Middle frontal gyrus (tissue), 1 donor: ENCODE results near the gene CTDP1.

Experiments
- DNase-seq: peaks from one replicate; pipeline ENCODE4 v3.0.0-alpha.2; 2015; ENCODE audit warnings: low spot score; ENCODE audit errors: extremely low spot score

The CTDP1 gene

DNA sequence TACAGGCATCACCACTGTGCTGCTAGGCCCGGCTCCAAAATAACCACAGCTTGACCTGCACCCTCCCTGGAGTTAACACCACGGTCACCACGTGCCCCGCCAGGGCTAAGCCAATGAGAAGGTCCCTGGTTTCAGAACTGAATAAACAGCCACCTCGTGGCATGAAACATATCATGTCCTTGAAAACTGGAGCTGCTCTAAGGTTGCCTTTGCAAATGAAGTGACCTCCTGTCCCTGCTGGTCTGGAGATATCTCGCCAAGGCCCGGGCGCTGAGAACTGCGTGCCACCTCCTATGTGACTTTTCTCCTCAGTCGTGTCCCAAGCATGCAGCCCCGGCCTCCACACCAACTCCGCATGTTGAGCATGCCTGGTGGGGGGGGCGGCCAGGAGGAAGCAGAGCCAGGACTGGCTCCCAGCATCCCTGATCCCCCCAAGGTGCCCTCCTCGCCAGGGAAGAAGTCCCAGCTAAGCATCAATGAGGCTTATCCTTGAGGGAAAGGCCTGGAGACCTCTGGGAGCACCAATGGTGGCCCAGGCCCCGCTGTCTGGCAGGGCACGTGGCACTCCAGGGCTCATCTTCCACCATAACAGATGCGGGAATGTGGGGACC, 101.8 kb downstream of the CTDP1 start:
- DNase-seq, result no peak

DNA sequence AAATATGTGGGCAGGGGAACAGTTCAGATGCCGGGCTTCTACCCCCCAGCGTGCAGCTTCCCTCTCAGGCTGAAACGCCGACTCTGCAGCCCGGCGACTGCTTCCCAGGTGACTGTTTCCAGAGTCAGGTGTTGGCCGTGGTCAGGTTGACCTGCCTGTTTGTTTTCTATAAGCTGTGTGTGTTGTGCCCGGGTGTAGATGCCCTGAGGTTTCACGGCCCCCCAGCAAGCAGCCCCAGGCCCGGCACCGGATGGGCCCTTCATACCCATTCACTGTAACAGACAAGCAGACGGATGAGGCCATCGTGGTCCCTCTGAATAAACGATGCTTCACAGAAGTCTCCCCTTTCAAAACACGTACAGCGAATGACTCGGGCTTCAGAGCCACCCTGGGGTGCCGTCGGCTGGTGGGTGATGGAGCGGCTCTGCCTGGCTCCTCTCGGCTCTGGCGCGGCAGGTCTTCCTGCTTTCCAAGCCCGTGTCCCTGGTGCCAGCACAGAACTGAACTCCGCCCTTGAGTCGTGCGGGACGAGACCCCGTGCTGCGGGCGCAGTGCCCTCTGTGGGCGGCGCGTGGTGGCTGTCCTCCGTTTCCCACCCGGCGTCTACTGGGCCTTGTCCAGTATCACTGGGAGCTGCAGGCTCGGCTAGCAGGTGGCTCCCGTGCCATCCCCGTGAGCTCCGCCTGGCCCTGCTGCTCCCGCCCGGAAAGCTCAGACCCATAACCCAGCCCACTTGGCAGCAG, 103.1 kb downstream of the CTDP1 start:
- no peak for DNase-seq

- DNase-seq, result no peak
These were observed 104.7 kb downstream of the CTDP1 start for GRCh38 chr18:79784071-79784913.

DNA sequence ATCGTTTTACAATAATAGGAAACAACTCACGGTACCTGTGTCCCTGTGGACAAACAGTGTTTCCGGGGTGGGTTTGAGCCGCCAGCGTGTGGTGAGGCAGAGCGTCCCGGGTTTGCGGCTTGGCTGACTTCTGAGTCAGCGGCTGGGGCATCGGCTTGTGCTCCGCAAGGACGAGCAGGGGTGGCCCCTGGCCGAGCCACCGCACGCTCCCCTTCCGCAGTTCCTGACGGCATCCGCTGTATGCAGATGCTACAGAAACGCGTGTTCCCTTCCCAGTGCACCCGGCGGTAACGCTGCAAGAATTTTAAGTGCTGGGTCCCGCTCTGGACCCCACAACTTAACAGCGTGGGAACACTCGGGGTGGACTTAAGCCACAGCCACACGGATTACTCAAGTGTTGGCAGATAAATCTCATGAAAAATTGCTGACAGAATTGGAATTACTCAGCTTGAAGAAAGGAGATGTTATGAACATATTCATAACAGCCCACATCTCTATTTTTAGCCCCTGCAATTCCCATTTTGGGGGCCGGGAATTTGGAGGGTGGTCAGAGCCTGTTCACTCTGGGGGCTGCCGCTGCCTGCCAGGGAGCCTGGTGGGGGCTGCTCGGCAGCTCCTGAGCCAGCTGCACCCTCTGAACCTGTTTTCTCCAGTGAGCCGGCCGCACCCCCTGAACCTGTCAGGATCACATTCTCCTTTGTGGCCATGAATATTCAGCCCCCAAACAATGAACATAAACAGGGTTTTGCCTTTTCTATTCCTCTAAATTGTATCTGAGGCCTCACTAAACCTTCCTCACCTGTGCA, 105.6 kb downstream of the CTDP1 start:
- DNase-seq, result no peak

DNA sequence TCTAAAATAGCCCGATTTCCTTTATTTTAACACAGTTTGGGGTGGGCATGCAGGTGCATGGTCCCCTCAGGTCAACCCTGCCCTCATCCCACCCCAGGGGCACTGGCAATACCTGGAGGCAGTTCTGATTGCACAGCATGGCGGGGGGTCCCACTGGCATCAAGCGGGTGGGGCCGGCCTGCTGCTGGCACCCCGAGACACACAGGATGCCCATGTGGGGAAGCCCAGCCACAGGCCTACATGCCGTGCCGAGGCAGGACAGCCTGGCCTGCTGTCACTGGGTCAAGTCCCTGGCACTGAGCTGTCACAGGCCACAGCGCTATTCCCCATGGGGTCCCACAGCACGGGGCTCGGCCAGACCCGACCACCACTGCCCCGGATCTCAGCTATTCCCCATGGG, 106.2 kb downstream of the CTDP1 start:
- DNase-seq, result no peak

GRCh38 chr18:79786304-79786703, 106.7 kb downstream of the CTDP1 start:
- DNase-seq, result no peak

DNA sequence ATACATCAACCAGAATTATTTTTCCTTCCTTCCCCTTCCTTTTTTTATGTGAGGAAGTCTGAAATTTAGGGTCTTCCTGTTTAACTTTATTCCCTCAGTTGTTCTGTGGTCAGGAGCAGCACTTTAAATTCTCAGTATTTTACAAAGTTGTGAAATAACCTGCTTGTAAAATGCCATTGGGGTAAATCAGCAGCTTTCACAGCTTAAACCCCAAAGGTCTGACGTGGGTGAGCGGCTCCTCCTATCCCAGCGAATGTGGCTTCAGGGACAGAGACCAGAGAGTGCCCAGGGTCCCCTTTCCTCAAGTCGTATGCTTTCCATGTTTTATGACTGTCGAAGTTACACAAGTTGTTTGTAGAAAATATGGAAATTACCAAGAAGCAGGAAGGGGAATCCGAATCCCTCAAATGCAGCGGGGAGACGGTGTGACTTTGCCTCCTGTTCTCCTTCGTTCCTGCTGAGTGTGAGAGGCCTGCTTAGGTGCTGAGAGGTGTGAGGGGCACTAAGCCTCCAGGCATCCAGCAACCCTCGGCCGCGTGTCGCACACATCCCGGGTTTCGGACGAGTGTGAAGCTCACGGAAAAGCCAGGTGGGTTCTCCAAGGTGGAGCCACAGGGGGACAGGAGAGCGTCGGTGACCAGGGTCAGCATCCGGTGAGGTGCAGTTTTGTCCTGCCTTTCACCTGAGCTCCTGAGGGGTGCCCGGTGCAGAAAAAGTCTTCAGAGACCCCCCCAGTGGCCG, 107.4 kb downstream of the CTDP1 start:
- no peak for DNase-seq

- no peak for DNase-seq
These were observed 107.9 kb downstream of the CTDP1 start for GRCh38 chr18:79787527-79787864.

DNA sequence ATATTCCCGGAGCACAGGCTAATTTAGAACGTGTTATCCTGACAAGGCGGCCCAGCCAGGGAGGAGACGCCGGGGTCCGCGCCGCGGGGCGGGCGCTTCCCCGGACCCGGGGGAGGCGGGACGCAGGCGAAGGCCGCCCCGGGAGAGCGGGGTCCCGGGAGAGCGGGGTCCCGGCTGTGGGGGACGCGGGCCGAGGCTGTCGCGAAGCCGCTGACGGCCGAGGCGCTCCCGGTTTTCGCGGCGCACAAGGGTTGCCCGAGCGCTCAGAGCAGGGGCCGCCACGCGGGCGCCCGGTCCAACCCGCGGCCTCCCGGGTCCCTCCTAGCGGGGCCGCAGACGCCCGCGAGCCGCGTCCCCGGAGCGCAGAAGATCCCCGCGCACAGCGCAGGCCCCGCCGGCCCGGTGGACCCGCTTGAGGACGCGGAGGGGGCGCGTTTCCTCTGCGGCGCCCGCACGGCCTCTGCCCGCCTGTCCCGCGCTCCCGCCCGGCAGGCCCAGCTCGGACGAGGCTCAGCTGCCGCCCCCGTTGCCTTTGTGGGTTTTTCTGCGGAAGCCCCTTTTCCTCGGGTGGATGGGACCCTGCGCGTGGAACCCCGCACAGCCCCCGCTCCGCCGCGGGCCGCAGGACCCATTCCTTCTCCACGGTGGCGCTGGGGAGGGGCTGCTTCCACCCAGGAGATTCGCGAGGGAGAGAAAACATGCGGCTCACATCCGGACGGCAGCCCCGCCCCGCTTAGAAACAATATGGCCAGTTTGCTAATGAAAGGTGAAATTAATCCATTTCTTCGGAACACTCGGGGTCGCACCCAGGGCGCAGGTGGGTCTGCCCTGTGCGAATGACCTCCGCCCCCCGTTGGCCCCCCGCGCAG, 108.5 kb downstream of the CTDP1 start:
- no peak for DNase-seq

DNA sequence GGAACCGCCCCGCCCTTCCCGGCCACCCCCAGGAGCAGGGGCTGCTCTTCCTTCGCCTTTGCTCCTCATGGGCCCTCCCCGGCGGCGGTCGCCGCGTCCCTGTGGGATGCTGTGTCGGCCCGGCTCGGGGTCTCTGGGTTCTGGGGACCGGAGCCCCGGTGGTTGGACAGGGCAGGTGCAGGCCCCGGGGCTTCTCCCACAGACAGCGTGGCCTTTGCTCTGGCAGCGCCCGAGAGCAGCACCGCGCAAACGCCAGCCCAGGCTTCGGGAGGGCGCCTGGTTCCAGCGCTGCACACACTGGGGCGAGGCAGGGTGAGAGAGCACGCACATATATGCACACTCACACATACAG, 109.1 kb downstream of the CTDP1 start:
- DNase-seq, result no peak

- DNase-seq, result no peak
These were observed 109.7 kb downstream of the CTDP1 start for GRCh38 chr18:79789091-79789891.

DNA sequence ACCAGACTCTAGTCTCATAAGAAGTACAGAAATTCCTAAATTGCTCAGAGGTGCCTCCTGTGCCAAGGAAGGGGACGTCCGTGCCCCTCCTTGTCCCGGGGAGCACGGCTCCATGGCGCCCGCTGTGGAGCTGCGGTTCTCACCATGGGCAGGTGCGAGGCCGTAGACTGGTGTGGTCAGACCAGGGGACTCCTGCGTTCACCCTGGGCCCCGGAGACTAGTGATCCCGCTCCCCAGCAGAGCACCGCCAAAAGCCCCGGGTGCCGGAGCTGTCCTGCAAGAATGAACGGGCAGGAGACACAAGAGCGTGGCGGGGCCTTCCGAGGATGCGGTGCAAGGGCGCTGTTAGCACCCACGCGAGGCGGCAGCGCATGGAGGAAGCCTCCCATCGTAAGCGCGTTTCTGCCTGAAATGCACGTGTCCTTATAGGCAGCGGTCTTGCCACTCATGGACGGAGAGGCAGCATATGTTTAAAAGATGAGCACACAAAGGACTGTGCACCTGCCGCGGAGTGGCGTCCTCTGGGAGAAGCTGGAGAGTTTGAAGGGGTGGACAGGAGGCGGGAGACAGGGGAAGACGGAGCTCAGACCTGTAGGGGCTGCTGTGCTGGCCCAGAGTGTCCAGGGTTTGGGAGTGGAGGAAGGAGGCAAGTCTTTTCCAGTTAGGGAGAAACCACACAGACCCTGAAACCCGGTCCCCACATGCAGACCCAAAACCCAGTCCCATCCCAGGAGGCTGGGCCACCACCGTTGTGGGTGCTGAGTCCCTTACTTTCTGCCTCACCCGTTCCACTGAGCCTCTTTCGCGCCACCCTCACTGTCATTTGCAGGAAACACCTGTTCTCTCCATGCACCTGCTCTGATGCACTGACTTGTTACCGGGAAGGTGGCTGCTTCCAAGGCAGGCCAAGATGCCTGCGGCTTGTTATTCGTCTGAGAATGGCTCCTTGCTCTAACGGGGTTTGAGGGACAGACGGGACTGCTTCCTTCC, 110.6 kb downstream of the CTDP1 start:
- no peak for DNase-seq

GRCh38 chr18:79790996-79791972, 111.7 kb downstream of the CTDP1 start:
- no peak for DNase-seq

GRCh38 chr18:79792096-79792987, 112.7 kb downstream of the CTDP1 start:
- DNase-seq, result no peak

- no peak for DNase-seq
These were observed 113.4 kb downstream of the CTDP1 start for GRCh38 chr18:79792988-79793355.

GRCh38 chr18:79794846-79795245, 115.2 kb downstream of the CTDP1 start:
- no peak for DNase-seq
